AG09309 (cell line): ENCODE measurements around the gene TEDDM1.

Experiments used
- DNase-seq: peaks from one replicate; pipeline ENCODE4 v3.0.0-alpha.2; 2010; ENCODE audit warnings: low read depth
- H3K4me3 ChIP-seq: 2 replicates; pipeline ENCODE4 v1.5.1; 2011; ENCODE audit warnings: mild to moderate bottlenecking, low read depth, low read length, moderate library complexity; ENCODE audit not compliant: control insufficient read depth
- TF ChIP-seq, protein P1 (sequence below): IDR thresholded peaks from 2 replicates; pipeline ENCODE4 v1.5.1; 2011; ENCODE audit warnings: mild to moderate bottlenecking, low read depth, low read length, inconsistent platforms; ENCODE audit not compliant: insufficient read depth, control insufficient read depth; ENCODE audit errors: missing control alignments

Gene TEDDM1

DNA sequence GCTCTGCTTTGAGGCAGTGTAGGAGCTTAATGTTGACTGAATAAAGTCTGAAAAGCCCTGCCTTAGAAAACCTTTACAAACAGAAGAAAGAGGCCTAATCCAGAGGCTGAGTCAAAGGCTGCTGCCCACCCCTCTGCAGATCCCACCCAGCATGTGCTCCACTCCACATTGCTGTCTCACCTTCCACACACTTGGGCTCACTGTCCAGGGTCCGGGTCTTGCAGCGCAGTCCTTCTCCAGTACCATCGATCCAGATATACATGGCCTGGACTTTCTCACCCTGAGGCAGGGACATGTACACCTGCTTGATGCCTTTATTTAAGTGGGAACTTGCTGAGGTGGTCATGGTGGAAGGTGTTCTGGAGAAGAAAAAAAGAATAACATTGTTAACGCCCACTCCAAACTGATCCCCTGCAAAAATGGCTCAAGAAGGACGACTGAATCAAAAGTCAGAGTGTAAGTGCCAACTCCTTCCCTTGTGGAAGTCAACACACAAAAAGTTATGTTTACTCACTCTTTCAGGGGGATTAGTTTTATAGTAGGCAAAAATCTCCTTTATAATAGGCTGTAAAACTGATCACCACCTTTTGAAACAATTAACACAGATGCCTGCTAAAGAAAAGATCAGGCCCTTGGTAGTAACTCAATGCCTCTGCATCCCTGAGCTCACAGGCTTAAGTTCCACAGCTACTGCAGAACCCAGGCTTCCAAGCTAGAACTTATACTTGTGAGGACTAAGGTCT, 11.9 kb downstream of the TEDDM1 start:
- H3K4me3 ChIP-seq = no peak overlapping the region; the same call in none of the 2 replicates
- TF ChIP-seq, protein P1, sequence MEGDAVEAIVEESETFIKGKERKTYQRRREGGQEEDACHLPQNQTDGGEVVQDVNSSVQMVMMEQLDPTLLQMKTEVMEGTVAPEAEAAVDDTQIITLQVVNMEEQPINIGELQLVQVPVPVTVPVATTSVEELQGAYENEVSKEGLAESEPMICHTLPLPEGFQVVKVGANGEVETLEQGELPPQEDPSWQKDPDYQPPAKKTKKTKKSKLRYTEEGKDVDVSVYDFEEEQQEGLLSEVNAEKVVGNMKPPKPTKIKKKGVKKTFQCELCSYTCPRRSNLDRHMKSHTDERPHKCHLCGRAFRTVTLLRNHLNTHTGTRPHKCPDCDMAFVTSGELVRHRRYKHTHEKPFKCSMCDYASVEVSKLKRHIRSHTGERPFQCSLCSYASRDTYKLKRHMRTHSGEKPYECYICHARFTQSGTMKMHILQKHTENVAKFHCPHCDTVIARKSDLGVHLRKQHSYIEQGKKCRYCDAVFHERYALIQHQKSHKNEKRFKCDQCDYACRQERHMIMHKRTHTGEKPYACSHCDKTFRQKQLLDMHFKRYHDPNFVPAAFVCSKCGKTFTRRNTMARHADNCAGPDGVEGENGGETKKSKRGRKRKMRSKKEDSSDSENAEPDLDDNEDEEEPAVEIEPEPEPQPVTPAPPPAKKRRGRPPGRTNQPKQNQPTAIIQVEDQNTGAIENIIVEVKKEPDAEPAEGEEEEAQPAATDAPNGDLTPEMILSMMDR = no peak
- no peak for DNase-seq

DNA sequence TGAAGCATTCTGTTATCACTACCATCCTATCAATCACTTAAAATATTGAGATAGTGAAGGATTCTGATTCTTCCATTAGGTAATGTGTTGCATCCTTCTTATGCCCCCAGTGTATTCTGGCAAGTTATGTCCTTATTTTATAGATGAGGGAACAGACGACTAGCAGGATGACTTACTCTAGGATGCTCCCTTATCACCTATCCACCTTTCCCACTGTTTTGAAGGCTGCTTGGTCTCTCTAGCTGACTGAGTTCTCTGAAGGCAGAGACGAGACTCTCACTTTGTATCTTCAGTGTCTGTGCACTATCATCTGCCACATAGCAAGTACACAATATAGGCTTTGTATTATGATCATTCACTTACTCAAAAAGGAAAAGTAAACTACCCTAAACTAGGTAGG, 12.9 kb downstream of the TEDDM1 start:
- TF ChIP-seq, protein P1 = no peak
- no peak for DNase-seq
- no peak overlapping the region for H3K4me3 ChIP-seq

DNA sequence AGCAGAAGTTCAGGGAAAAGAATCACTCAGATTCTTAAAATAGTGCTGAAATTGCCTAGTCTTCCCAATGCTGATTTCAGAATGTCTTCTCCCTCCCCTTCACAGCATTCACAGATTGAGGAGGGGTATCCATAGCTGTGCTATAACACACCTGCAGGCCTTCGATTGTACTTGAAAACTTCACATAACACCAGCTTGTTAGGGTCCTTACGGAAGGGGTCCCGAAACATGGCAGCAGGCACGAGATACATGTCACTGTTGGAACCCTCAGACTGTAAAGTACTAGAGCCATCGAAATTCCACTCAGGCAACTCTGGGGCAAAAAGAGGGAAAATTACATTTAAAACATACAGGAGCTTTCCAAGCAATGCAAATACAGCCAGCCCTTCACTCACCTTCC, 13.5 kb downstream of the TEDDM1 start:
- H3K4me3 ChIP-seq = no peak overlapping the region
- no peak for DNase-seq
- TF ChIP-seq, protein P1 = no peak

DNA sequence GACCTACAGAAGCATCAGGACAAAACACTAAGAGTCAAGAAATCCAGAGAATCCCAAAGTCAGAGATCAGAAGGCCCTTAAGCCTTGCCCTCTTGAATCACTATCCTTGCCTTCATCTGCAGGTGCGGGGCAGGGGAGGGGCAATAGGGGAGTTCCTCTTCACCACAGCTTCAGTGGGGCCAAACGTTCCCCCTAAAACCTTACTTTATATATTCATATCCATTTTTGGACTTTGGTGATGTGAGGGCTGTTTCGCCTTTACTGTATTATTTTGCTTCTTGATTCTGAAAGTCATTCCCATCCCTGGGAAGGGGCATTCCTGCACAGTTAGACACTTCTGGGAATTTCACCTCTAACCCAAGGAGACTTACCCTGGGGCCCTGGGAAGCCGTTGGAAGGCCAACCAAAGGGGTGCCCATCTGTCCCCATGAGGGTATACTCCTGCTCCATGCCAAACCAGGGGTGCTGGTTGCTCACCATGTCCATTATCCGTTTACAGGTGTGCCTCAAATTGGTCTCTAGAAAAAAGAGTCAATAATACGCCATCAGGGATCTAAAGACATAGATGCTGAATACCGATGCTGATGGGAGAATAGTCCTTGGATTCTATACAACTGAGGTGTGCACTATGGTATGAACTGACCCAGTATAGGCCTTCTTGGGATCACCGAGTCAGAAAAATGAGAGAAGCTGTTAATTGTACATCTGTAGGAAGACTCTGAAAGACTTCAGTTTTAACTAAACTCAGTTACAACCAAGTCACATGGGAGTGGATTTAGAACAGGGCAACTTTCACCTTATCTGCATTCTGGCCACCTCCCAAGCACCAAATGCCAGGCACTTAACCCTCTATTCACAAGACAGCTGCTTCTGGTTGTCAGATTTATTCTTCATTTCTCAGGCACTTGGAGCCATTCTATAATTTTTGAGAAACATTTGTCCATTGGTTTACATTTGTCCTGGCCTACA, 14.3 kb downstream of the TEDDM1 start:
- no peak for DNase-seq

DNA sequence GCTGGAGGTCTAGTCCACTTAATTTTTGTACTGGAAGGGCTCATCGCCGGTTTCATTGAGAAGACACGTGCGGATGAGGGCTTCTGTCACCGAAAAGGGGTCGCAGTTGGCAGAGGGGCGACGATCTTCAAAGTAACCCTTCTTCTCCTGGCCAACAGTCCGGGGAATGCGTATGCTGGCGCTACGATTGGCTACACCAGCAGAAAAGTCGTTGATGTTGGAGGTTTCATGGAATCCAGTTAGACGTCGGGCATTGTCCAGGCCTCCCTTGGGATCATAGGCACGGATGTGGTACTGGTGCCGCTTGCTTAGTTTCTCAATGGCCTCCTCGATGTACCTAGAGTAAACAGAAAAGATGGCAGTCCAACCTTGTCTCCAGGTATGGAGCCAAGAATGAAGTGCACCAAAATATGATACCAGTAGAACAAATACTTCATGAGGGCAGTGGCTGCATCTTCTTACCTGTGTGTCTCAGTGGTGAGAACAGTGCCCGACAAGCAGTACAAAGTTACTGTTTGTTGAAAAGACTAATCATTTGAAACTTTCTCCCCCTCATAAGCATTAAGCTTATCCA, 16.0 kb downstream of the TEDDM1 start:
- H3K4me3 ChIP-seq = no peak overlapping the region
- TF ChIP-seq, protein P1 = no peak
- DNase-seq = no peak

More for the DNA sequence above, 14.3 kb downstream of the TEDDM1 start:
- H3K4me3 ChIP-seq = no peak overlapping the region
- TF ChIP-seq, protein P1 = no peak

DNA sequence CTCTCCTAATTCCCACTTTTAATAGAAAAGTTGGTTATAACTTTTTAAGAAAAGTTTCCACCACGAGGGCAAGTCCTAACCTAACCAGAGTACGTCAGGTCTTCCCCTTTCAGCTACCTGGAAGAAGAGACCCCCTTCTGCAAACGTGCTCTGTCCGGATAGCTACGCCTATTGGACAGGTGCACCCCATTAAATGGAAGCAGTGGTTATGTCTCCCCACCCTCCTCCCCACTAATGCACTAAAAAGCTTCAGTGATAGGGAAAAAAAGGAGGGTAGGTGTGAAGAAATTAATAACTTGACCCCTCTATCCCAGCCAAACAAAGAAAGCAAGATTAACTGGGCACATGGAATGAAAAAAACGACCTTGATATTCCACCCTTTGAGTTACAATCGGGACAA, 16.5 kb downstream of the TEDDM1 start:
- H3K4me3 ChIP-seq = no peak overlapping the region
- DNase-seq = no peak
- TF ChIP-seq, protein P1 = no peak
